ENCODE data around the gene RNASE13.
A peak's percentile ranks its signal among the peaks of the same experiment; 100 is the strongest.
"Not testable (repeated sequence)": the region's sequence is repeated elsewhere in the genome, so short reads cannot be mapped to it uniquely, and the experiment has no call there.

RNASE13 gene

GRCh38 chr14:20988717-20989470 lies 45.7 kb downstream of the RNASE13 start:
- no peak for DNase-seq

- DNase-seq: peak; percentile 94
These were observed 47.8 kb downstream of the RNASE13 start for GRCh38 chr14:20986811-20987210.

GRCh38 chr14:20985650-20986049 lies 49.0 kb downstream of the RNASE13 start:
- not testable (repeated sequence) for DNase-seq
